Measurements from ENCODE around the gene PRKCE. TPM values are rescaled to one million over a fixed set of nuclear protein-coding genes. Genes with fewer than 3 reads are reported as not detected.

The PRKCE gene
- total RNA-seq, 1 experiment from 2014 or later, result 14.8 TPM

GRCh38 chr2:45709137-45709536 lies 57.7 kb downstream of the PRKCE start:
- no peaks in the 10 kb centered on the region; a peak in 1 of 4 replicates for H3K9me3 ChIP-seq (ENCODE audit: control insufficient read depth in 1 of 2, insufficient read depth in 1 of 2, low read depth in 1 of 2, low read length in 2 of 2)
- H3K9me2 ChIP-seq (ENCODE audit: insufficient read depth), result no peaks in the 10 kb centered on the region
- POLR2A ChIA-PET, result no interaction called here
- BruUV-seq (replicated peaks), result no TSS peak
- intact Hi-C loops (cut with micrococcal nuclease), result no loop called here
- no peaks in the 10 kb centered on the region for H4K20me1 ChIP-seq (ENCODE audit: insufficient read depth)
- no peak overlapping the region for H3K4me2 ChIP-seq (ENCODE audit: low read length)
- no peak overlapping the region for H3K4me3 ChIP-seq (replicated peaks in 1 of 2; ENCODE audit: low read depth in 1 of 2, low read length in 2 of 2)
- H3K27ac ChIP-seq (ENCODE audit: low read depth, low read length), result no peak overlapping the region
- peaks cover 0 to 4% of the 10 kb centered on the region in 2 experiments; a peak in 1 of 4 replicates for H3K4me1 ChIP-seq (ENCODE audit: control insufficient read depth in 1 of 2, insufficient read depth in 2 of 2, low read length in 2 of 2)
- no peaks in the 10 kb centered on the region for H3K27me3 ChIP-seq (ENCODE audit: insufficient read depth, low read length)
- ATAC-seq (no peak), DNase-seq (ENCODE audit: low read depth, low spot score) (no peak)
- H3K79me2 ChIP-seq (ENCODE audit: insufficient read depth, low read length), result no peaks in the 10 kb centered on the region
- no peak overlapping the region for H2AFZ ChIP-seq (ENCODE audit: low read depth, low read length, poor library complexity, severe bottlenecking)
- no peaks in the 10 kb centered on the region for H3K36me3 ChIP-seq (ENCODE audit: control insufficient read depth in 1 of 2, insufficient read depth in 2 of 2, low read length in 2 of 2)
- RAD21 ChIA-PET (ENCODE audit: low non-redundant PET in 1 of 2, low total read pairs in 2 of 2, uncharacterized antibody in 2 of 2, unreplicated experiment in 2 of 2), result no interaction called here
- no peak for TF ChIP-seq EZH2phosphoT487 (IDR thresholded peaks at IDR 0.05; ENCODE audit: borderline replicate concordance)
- TF ChIP-seq SIN3A (IDR thresholded peaks at IDR 0.05; ENCODE audit: low read depth), result no peak
- TF ChIP-seq MAX (IDR thresholded peaks at IDR 0.05), result no peak
- no peak for TF ChIP-seq ELF1 (IDR thresholded peaks at IDR 0.05; ENCODE audit: borderline replicate concordance, low read depth)
- TF ChIP-seq SP1 (IDR thresholded peaks at IDR 0.05; ENCODE audit: low read depth), result no peak
- no peak for TF ChIP-seq ATF3 (IDR thresholded peaks at IDR 0.05)
- no peak for TF ChIP-seq CEBPB (IDR thresholded peaks at IDR 0.05; ENCODE audit: low read depth)
- TF ChIP-seq POLR2AphosphoS5 (IDR thresholded peaks at IDR 0.05; ENCODE audit: low read depth, low read length), result no peak
- CTCF ChIA-PET, result no interaction called here
- H3K9ac ChIP-seq (ENCODE audit: low read length), result no peak overlapping the region

- Histone ChIP-seq H4K20me1 (ENCODE audit: insufficient read depth) (no peaks in the 10 kb centered on the region), H3K36me3 (ENCODE audit: control insufficient read depth in 1 of 2, insufficient read depth in 2 of 2, low read length in 2 of 2) (no peaks in the 10 kb centered on the region), H3K79me2 (ENCODE audit: insufficient read depth, low read length) (no peaks in the 10 kb centered on the region), H3K9me3 (ENCODE audit: control insufficient read depth in 1 of 2, insufficient read depth in 1 of 2, low read depth in 1 of 2, low read length in 2 of 2) (no peaks in the 10 kb centered on the region; a peak in 1 of 4 replicates), H3K9ac (ENCODE audit: low read length) (no peak overlapping the region), H2AFZ (ENCODE audit: low read depth, low read length, poor library complexity, severe bottlenecking) (no peak overlapping the region), H3K27ac (ENCODE audit: low read depth, low read length) (no peak overlapping the region), H3K4me2 (ENCODE audit: low read length) (no peak overlapping the region), H3K4me1 (ENCODE audit: control insufficient read depth in 1 of 2, insufficient read depth in 2 of 2, low read length in 2 of 2) (peaks cover 0 to 4% of the 10 kb centered on the region in 2 experiments; a peak in 1 of 4 replicates), H3K27me3 (ENCODE audit: insufficient read depth, low read length) (no peaks in the 10 kb centered on the region), H3K4me3 (replicated peaks in 1 of 2; ENCODE audit: low read depth in 1 of 2, low read length in 2 of 2) (no peak overlapping the region), H3K9me2 (ENCODE audit: insufficient read depth) (no peaks in the 10 kb centered on the region)
- ChIA-PET RAD21 (ENCODE audit: low non-redundant PET in 1 of 2, low total read pairs in 2 of 2, uncharacterized antibody in 2 of 2, unreplicated experiment in 2 of 2) (no interaction called here), POLR2A (no interaction called here), CTCF (no interaction called here)
- TF ChIP-seq EZH2phosphoT487 (IDR thresholded peaks at IDR 0.05; ENCODE audit: borderline replicate concordance), result no peak
- no peak for TF ChIP-seq EGR1 (IDR thresholded peaks at IDR 0.05; ENCODE audit: low read depth)
- no peak for TF ChIP-seq TCF7L2 (IDR thresholded peaks at IDR 0.05; ENCODE audit: borderline replicate concordance, extremely low read depth, insufficient read depth, insufficient read length)
- TF ChIP-seq CBX3 (IDR thresholded peaks at IDR 0.05; ENCODE audit: low read depth), result no peak
- ATAC-seq (no peak), DNase-seq (ENCODE audit: low read depth, low spot score) (no peak)
- BruUV-seq (replicated peaks), result no TSS peak
- intact Hi-C loops (cut with micrococcal nuclease), result loop anchor here (5.0 kb wide), 1 partner anchor 68 kb away; no protein-coding TSS in a partner anchor
These were observed 59.0 kb downstream of the PRKCE start for GRCh38 chr2:45710468-45710867.
